ENCODE data around the gene SLC44A3.

Gene SLC44A3

DNA sequence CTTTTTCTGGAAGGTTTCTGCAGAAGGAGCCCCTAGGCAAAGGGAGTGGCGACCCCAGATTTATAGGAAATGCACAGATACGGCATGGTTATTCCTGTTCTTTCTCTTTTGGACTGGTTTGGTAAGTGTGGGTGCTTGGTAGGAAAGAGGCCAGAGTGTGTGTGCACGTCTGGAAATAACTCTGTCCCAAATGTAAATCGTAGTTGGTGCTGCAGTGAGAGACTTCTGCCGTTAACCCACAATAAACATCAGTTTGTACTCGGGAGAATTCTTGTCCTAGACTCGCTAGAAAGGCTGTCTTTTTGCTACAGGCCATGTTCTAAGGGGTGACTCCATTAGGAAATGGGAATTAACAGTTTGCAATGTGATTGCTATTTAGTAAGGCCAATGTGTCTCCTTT, 779 bp downstream of the SLC44A3 start:
- no peak for DNase-seq
- peaks cover 6% of the 10 kb centered on the region; the same call in 1 of the 2 replicates for H3K36me3 ChIP-seq
- peak overlapping the region; percentile 65 for H3K27ac ChIP-seq
- no peaks in the 10 kb centered on the region for H3K27me3 ChIP-seq (ENCODE audit: insufficient read depth, low read depth, severe bottlenecking)
- peak overlapping the region; percentile 88 for H3K4me3 ChIP-seq (ENCODE audit: low read depth, low read length)
- TF ChIP-seq, protein P1, sequence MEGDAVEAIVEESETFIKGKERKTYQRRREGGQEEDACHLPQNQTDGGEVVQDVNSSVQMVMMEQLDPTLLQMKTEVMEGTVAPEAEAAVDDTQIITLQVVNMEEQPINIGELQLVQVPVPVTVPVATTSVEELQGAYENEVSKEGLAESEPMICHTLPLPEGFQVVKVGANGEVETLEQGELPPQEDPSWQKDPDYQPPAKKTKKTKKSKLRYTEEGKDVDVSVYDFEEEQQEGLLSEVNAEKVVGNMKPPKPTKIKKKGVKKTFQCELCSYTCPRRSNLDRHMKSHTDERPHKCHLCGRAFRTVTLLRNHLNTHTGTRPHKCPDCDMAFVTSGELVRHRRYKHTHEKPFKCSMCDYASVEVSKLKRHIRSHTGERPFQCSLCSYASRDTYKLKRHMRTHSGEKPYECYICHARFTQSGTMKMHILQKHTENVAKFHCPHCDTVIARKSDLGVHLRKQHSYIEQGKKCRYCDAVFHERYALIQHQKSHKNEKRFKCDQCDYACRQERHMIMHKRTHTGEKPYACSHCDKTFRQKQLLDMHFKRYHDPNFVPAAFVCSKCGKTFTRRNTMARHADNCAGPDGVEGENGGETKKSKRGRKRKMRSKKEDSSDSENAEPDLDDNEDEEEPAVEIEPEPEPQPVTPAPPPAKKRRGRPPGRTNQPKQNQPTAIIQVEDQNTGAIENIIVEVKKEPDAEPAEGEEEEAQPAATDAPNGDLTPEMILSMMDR (IDR thresholded peaks at IDR 0.05; ENCODE audit: low read depth, low read length), result no peak
- H3K9me3 ChIP-seq (ENCODE audit: severe bottlenecking), result no peaks in the 10 kb centered on the region

DNA sequence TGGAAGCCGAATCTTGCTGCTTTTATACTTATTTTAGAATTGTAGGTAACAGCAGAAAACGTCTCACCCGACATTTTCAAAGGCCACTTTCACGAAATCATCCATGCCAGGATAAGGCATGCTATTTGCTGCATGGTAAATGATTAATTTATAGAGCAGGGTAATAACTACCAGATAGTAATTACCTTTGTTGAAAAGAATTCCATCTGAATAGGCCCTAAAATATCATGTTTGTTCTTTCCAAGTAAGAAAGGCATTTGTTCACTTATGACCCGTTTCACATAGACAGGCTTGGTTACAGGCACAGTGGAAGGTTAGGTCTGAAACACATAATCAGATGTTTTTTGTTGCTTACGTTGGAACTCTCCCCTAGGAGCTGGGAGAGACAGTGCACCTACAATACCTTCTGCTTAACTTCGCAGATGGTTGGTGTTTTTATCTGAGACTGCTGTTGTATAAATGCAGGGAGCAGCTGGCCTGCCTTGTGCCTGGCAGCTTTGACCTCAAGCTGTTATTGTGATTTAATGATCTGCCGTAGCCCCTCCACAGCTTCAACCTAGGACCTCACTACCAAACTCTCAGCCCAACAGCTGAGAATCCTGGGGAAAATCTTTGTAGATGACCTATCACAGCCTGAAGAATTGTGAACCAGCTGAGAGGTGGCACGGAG, 1.6 kb downstream of the SLC44A3 start:
- no peaks in the 10 kb centered on the region for H3K27me3 ChIP-seq (ENCODE audit: insufficient read depth, low read depth, severe bottlenecking)
- H3K36me3 ChIP-seq, result peaks cover 8% of the 10 kb centered on the region; the same call in 1 of the 2 replicates
- H3K4me3 ChIP-seq (ENCODE audit: low read depth, low read length), result peak overlapping the region; percentile 88
- DNase-seq, result peak; percentile 65
- no peaks in the 10 kb centered on the region for H3K9me3 ChIP-seq (ENCODE audit: severe bottlenecking)
- TF ChIP-seq, protein P1 (IDR thresholded peaks at IDR 0.05; ENCODE audit: low read depth, low read length), result no peak
- H3K27ac ChIP-seq, result peak overlapping the region; percentile 65

DNA sequence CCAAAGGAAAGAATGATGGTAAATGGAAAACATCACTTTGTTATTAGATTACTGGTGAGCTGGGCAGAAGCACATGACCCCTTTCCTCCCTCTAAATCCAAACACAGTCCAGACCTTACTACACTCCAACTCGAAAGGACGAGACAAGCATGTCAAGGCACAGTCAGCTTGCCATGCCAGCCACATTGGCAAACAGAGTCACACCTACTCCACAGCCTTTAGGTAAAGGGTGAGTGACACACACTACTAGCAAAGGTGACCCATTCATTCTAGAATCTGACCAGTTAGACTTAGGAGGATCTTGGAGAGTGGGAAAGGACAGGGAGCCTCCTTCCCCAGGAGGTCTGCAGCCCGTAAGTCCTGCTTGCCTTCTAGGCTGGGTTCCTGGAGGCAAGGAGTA, 3.0 kb downstream of the SLC44A3 start:
- TF ChIP-seq, protein P1 (IDR thresholded peaks at IDR 0.05; ENCODE audit: low read depth, low read length), result no peak

DNA sequence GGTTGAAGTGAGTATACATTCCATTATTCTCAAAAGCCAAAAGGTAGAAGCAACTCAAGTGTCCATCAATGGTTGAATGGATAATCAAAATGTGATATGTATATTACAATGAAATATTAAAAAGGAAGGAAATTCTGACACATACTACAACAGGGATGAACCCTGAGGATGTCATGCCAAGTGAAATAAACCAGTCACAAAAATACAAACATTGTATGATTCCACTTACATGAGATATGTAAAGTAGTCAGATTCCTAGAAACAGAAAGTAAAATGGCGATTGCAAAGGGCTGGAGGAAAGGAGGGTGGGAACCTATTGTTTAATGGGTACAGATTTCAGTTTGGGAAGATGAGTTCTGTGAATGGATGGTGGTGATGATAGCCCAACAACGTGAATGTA, 5.8 kb downstream of the SLC44A3 start:
- no peak for DNase-seq
- Histone ChIP-seq H3K27me3 (ENCODE audit: insufficient read depth, low read depth, severe bottlenecking) (no peaks in the 10 kb centered on the region), H3K4me3 (ENCODE audit: low read depth, low read length) (no peak overlapping the region), H3K36me3 (peaks cover 37% of the 10 kb centered on the region), H3K9me3 (ENCODE audit: severe bottlenecking) (no peaks in the 10 kb centered on the region), H3K27ac (no peak overlapping the region)
- TF ChIP-seq, protein P1 (IDR thresholded peaks at IDR 0.05; ENCODE audit: low read depth, low read length), result no peak

More for the DNA sequence above, 3.0 kb downstream of the SLC44A3 start:
- H3K4me3 ChIP-seq (ENCODE audit: low read depth, low read length), result no peak overlapping the region
- no peak for DNase-seq
- no peak overlapping the region for H3K27ac ChIP-seq
- peaks cover 20% of the 10 kb centered on the region for H3K36me3 ChIP-seq
- H3K27me3 ChIP-seq (ENCODE audit: insufficient read depth, low read depth, severe bottlenecking), result no peaks in the 10 kb centered on the region
- H3K9me3 ChIP-seq (ENCODE audit: severe bottlenecking), result no peaks in the 10 kb centered on the region

DNA sequence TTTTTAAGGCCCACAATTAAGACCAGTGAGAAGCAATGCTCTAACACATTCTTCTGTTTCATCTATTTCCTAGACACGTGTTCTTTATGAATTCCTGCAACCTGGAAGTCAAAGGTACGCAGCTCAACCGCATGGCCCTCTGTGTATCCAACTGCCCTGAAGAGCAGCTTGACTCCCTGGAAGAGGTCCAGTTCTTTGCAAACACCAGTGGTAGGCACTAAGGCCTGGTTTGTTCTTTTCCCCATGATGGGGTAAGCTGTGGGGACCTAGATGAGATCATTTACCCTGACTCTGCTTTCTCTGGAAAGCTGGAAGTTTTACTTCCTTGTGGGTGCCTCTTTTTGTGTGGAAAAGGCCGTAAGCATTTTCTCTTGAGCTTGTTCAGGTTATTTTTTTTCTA, 7.3 kb downstream of the SLC44A3 start:
- Histone ChIP-seq H3K4me3 (ENCODE audit: low read depth, low read length) (no peak overlapping the region), H3K27me3 (ENCODE audit: insufficient read depth, low read depth, severe bottlenecking) (no peaks in the 10 kb centered on the region), H3K9me3 (ENCODE audit: severe bottlenecking) (no peaks in the 10 kb centered on the region), H3K27ac (no peak overlapping the region), H3K36me3 (peaks cover 37% of the 10 kb centered on the region)
- DNase-seq, result no peak
- TF ChIP-seq, protein P1 (IDR thresholded peaks at IDR 0.05; ENCODE audit: low read depth, low read length), result no peak

DNA sequence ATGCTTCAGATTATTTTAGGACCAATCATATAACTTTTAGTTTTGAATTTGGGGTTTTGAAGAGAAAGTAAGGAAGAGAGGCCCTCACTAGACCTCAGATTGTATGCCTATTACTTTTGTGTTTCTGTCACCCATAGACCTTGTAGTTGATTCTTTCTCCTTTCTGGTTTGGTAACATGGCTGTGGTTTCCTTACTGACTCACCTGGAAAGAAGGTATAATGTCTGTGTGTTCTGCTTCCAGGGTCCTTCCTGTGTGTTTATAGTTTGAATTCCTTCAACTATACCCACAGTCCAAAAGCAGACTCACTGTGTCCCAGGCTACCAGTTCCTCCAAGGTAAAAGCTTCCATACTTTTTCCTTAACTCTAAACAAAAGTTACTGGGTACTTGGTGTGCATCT, 8.1 kb downstream of the SLC44A3 start:
- TF ChIP-seq, protein P1 (IDR thresholded peaks at IDR 0.05; ENCODE audit: low read depth, low read length), result no peak
- no peaks in the 10 kb centered on the region for H3K27me3 ChIP-seq (ENCODE audit: insufficient read depth, low read depth, severe bottlenecking)
- no peak for DNase-seq
- H3K4me3 ChIP-seq (ENCODE audit: low read depth, low read length), result no peak overlapping the region
- peaks cover 34% of the 10 kb centered on the region for H3K36me3 ChIP-seq
- H3K27ac ChIP-seq, result no peak overlapping the region
- no peaks in the 10 kb centered on the region for H3K9me3 ChIP-seq (ENCODE audit: severe bottlenecking)

All from WERI-Rb-1 (cell line).